ENCODE data around the gene ERICH6B.
"Not testable (repeated sequence)": the region's sequence is repeated elsewhere in the genome, so short reads cannot be mapped to it uniquely, and the experiment has no call there.

Gene ERICH6B

DNA sequence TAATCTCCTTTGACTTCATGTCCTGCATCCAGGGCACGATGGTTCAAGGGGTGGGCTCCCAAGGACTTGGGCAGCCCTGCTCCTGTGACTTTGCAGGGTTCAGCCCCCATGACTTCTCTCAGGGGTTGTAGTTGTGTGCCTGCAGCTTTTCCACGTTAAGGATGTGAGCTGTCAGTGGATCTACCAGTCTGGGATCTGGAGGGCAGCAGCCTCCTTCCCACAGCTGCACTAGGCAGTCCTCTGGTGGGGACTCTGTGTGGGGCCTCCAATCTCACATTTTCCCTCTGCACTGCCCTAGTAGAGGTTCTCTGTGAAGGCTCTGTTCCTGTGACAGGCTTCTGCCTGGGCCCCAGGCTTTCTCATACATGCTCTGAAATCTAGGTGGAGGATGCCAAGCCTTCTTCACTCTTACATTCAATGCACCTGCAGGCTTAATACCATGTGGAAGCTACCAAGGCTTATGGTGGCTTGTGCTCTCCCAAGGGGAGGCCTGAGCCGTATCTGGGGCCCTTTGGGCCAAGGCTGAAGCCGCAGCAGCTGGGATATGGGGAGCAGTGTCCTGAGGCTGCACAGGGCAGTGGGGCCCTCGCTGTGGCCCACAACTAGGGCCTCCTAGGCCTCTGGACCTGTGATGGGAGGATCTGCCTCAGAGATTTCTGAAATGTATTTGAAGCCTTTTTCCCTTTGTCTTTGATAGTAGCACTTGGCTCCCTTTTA, 39.3 kb upstream of the ERICH6B start:
- Histone ChIP-seq H3K9me3 (ENCODE audit: severe bottlenecking) (no peaks in the 10 kb centered on the region), H3K4me3 (ENCODE audit: low read depth, low read length) (no peak overlapping the region), H3K27me3 (ENCODE audit: insufficient read depth, low read depth, severe bottlenecking) (peaks cover 3% of the 10 kb centered on the region), H3K36me3 (no peaks in the 10 kb centered on the region), H3K27ac (no peak overlapping the region)
- DNase-seq, result no peak
- TF ChIP-seq CTCF (IDR thresholded peaks at IDR 0.05; ENCODE audit: low read depth, low read length), result no peak

DNA sequence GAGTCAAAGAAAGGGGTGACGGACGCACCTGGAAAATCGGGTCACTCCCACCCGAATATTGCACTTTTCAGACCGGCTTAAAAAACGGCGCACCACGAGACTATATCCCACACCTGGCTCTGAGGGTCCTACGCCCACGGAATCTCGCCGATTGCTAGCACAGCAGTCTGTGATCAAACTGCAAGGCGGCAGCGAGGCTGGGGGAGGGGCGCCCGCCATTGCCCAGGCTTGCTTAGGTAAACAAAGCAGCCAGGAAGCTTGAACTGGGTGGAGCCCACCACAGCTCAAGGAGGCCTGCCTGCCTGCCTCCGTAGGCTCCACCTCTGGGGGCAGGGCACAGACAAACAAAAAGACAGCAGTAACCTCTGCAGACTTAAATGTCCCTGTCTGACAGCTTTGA, 29.7 kb upstream of the ERICH6B start:
- DNase-seq; H3K27me3 ChIP-seq (ENCODE audit: insufficient read depth, low read depth, severe bottlenecking); H3K4me3 ChIP-seq (ENCODE audit: low read depth, low read length); H3K36me3 ChIP-seq; H3K27ac ChIP-seq: not testable (repeated sequence)
- H3K9me3 ChIP-seq (ENCODE audit: severe bottlenecking), result peaks cover 13% of the 10 kb centered on the region

- not testable (repeated sequence) for H3K27me3 ChIP-seq (ENCODE audit: insufficient read depth, low read depth, severe bottlenecking); DNase-seq; H3K36me3 ChIP-seq; H3K27ac ChIP-seq; H3K4me3 ChIP-seq (ENCODE audit: low read depth, low read length)
- H3K9me3 ChIP-seq (ENCODE audit: severe bottlenecking), result peaks cover 13% of the 10 kb centered on the region
These were observed 26.6 kb upstream of the ERICH6B start for GRCh38 chr13:45642159-45642558.

DNA sequence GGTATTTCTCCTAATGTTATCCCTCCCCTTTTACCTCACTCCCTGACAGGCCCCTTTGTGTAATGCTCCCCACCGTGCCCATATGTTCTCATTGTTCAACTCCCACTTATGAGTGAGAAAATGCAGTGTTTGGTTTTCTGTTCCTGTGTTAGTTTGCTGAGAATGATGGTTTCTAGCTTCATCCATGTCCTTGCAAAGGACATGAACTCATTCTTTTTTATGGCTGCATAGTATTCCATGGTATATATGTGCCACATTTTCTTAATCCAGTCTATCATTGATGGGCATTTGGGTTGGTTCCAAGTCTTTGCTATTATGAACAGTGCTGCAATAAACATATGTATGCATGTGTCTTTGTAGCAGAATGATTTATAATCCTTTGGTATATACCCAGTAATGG, 19.8 kb upstream of the ERICH6B start:
- not testable (repeated sequence) for H3K36me3 ChIP-seq; H3K9me3 ChIP-seq (ENCODE audit: severe bottlenecking); H3K27ac ChIP-seq

GRCh38 chr13:45630791-45631190, 15.3 kb upstream of the ERICH6B start:
- Histone ChIP-seq H3K27ac (no peak overlapping the region), H3K27me3 (ENCODE audit: insufficient read depth, low read depth, severe bottlenecking) (no peaks in the 10 kb centered on the region), H3K9me3 (ENCODE audit: severe bottlenecking) (no peaks in the 10 kb centered on the region), H3K4me3 (ENCODE audit: low read depth, low read length) (no peak overlapping the region), H3K36me3 (no peaks in the 10 kb centered on the region)
- TF ChIP-seq CTCF (IDR thresholded peaks at IDR 0.05; ENCODE audit: low read depth, low read length), result no peak
- no peak for DNase-seq

More for the DNA sequence above, 19.8 kb upstream of the ERICH6B start:
- H3K4me3 ChIP-seq (ENCODE audit: low read depth, low read length); DNase-seq; H3K27me3 ChIP-seq (ENCODE audit: insufficient read depth, low read depth, severe bottlenecking): not testable (repeated sequence)

DNA sequence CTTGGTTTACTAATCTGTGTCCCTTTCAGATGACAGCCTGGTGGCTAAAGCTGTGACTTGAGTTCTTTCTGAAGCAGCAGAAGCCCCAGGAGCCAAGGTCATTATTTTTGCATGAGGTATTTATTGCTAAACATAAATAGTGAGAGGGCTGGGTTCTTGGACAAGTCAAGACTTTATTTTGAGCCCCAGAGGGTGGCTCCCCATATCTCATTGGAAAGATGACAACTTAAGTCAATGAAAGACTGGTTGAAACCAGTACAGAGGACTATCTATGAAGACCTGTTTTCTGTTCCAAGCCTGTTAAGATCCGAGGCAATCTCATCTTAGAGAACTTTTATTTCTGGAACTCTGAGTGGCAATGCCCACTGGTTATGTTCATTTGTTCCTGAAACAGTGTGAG, 14.4 kb upstream of the ERICH6B start:
- Histone ChIP-seq H3K9me3 (ENCODE audit: severe bottlenecking) (no peaks in the 10 kb centered on the region), H3K27ac (no peak overlapping the region), H3K27me3 (ENCODE audit: insufficient read depth, low read depth, severe bottlenecking) (no peaks in the 10 kb centered on the region), H3K36me3 (no peaks in the 10 kb centered on the region), H3K4me3 (ENCODE audit: low read depth, low read length) (no peak overlapping the region)
- no peak for TF ChIP-seq CTCF (IDR thresholded peaks at IDR 0.05; ENCODE audit: low read depth, low read length)
- no peak for DNase-seq

- H3K4me3 ChIP-seq (ENCODE audit: low read depth, low read length), result no peak overlapping the region
- H3K36me3 ChIP-seq, result no peaks in the 10 kb centered on the region
- no peaks in the 10 kb centered on the region for H3K9me3 ChIP-seq (ENCODE audit: severe bottlenecking)
- no peak overlapping the region for H3K27ac ChIP-seq
- H3K27me3 ChIP-seq (ENCODE audit: insufficient read depth, low read depth, severe bottlenecking), result no peaks in the 10 kb centered on the region
- no peak for DNase-seq
- no peak for TF ChIP-seq CTCF (IDR thresholded peaks at IDR 0.05; ENCODE audit: low read depth, low read length)
These were observed 12.6 kb upstream of the ERICH6B start for GRCh38 chr13:45628094-45628493.
